ENCODE measurements around the gene DTNA.

DTNA gene

GRCh38 chr18:34702814-34703213 is 7.3 kb upstream of the DTNA start:
- no peaks in the 10 kb centered on the region for H3K27me3 ChIP-seq (ENCODE audit: control insufficient read depth in 1 of 2, insufficient read depth in 1 of 2, low read length in 2 of 2)
- H2AK5ac ChIP-seq (ENCODE audit: low read length, severe bottlenecking) = no peak overlapping the region
- no peak overlapping the region for H3K18ac ChIP-seq (ENCODE audit: low read depth in 1 of 2, low read length in 2 of 2)
- H4K8ac ChIP-seq (ENCODE audit: low read length) = no peak overlapping the region
- no peak overlapping the region for H2BK15ac ChIP-seq (ENCODE audit: low read depth, poor library complexity, severe bottlenecking)
- no peak overlapping the region for H3K4me3 ChIP-seq (ENCODE audit: insufficient read depth in 1 of 2, low read depth in 1 of 2, low read length in 2 of 2)
- no peak overlapping the region for H3K4ac ChIP-seq (ENCODE audit: low read depth in 1 of 2, low read length in 2 of 2)
- H2AFZ ChIP-seq (ENCODE audit: low read depth, low read length) = no peak overlapping the region
- no peaks in the 10 kb centered on the region for H3K9me3 ChIP-seq (ENCODE audit: control insufficient read depth, low read length)
- H2BK12ac ChIP-seq (ENCODE audit: low read length in 2 of 2) = no peak overlapping the region
- H4K91ac ChIP-seq (ENCODE audit: low read length) = no peak overlapping the region
- H3K79me1 ChIP-seq (replicated peaks; ENCODE audit: low read length, poor library complexity, severe bottlenecking) = no peaks in the 10 kb centered on the region
- no peaks in the 10 kb centered on the region for H3K4me1 ChIP-seq (ENCODE audit: control insufficient read depth, insufficient read depth, low read depth, low read length)
- no peak overlapping the region for H2BK5ac ChIP-seq (ENCODE audit: low read depth, low read length, poor library complexity, severe bottlenecking)
- no CpG with 5 or more reads among the region's 3 CpGs for WGBS
- no peak overlapping the region for H3K9ac ChIP-seq (ENCODE audit: low read length)
- no peak overlapping the region for H3K27ac ChIP-seq (ENCODE audit: low read length, poor library complexity, severe bottlenecking)
- no peak overlapping the region for H3K14ac ChIP-seq (ENCODE audit: low read length in 2 of 2)
- H3K23ac ChIP-seq (ENCODE audit: low read length in 2 of 2) = no peak overlapping the region
- H2BK120ac ChIP-seq (ENCODE audit: low read depth, low read length) = no peak overlapping the region
- no peak for DNase-seq
- no peaks in the 10 kb centered on the region for H3K36me3 ChIP-seq (ENCODE audit: control insufficient read depth in 1 of 2, insufficient read depth in 2 of 2, low read depth in 1 of 2, low read length in 2 of 2)
- H3K4me2 ChIP-seq (ENCODE audit: low read length, poor library complexity, severe bottlenecking) = no peak overlapping the region

GRCh38 chr18:34704074-34704473 is 6.0 kb upstream of the DTNA start:
- Histone ChIP-seq H3K27me3 (ENCODE audit: control insufficient read depth in 1 of 2, insufficient read depth in 1 of 2, low read length in 2 of 2) (no peaks in the 10 kb centered on the region), H3K18ac (ENCODE audit: low read depth in 1 of 2, low read length in 2 of 2) (no peak overlapping the region), H3K27ac (ENCODE audit: low read length, poor library complexity, severe bottlenecking) (no peak overlapping the region), H3K4ac (ENCODE audit: low read depth in 1 of 2, low read length in 2 of 2) (no peak overlapping the region), H3K9me3 (ENCODE audit: control insufficient read depth, low read length) (no peaks in the 10 kb centered on the region), H3K79me1 (replicated peaks; ENCODE audit: low read length, poor library complexity, severe bottlenecking) (no peaks in the 10 kb centered on the region), H2BK15ac (ENCODE audit: low read depth, poor library complexity, severe bottlenecking) (no peak overlapping the region), H2BK12ac (ENCODE audit: low read length in 2 of 2) (no peak overlapping the region), H3K36me3 (ENCODE audit: control insufficient read depth in 1 of 2, insufficient read depth in 2 of 2, low read depth in 1 of 2, low read length in 2 of 2) (no peaks in the 10 kb centered on the region), H3K4me1 (ENCODE audit: control insufficient read depth, insufficient read depth, low read depth, low read length) (no peaks in the 10 kb centered on the region), H2BK120ac (ENCODE audit: low read depth, low read length) (no peak overlapping the region), H2AK5ac (ENCODE audit: low read length, severe bottlenecking) (no peak overlapping the region), H3K14ac (ENCODE audit: low read length in 2 of 2) (no peak overlapping the region), H2BK5ac (ENCODE audit: low read depth, low read length, poor library complexity, severe bottlenecking) (no peak overlapping the region), H4K91ac (ENCODE audit: low read length) (no peak overlapping the region), H3K23ac (ENCODE audit: low read length in 2 of 2) (no peak overlapping the region), H3K4me3 (ENCODE audit: insufficient read depth in 1 of 2, low read depth in 1 of 2, low read length in 2 of 2) (no peak overlapping the region), H4K8ac (ENCODE audit: low read length) (no peak overlapping the region), H3K9ac (ENCODE audit: low read length) (no peak overlapping the region), H2AFZ (ENCODE audit: low read depth, low read length) (no peak overlapping the region), H3K4me2 (ENCODE audit: low read length, poor library complexity, severe bottlenecking) (no peak overlapping the region)
- DNase-seq = no peak
- 90% methylated on average over 1 of the region's 1 CpG for WGBS

- no peak overlapping the region for H2BK12ac ChIP-seq (ENCODE audit: low read length in 2 of 2)
- H3K4me3 ChIP-seq (ENCODE audit: insufficient read depth in 1 of 2, low read depth in 1 of 2, low read length in 2 of 2) = no peak overlapping the region
- no peak overlapping the region for H3K4me2 ChIP-seq (ENCODE audit: low read length, poor library complexity, severe bottlenecking)
- H2AK5ac ChIP-seq (ENCODE audit: low read length, severe bottlenecking) = no peak overlapping the region
- no peak overlapping the region for H3K18ac ChIP-seq (ENCODE audit: low read depth in 1 of 2, low read length in 2 of 2)
- H4K8ac ChIP-seq (ENCODE audit: low read length) = no peak overlapping the region
- peaks cover 2% of the 10 kb centered on the region for H3K4me1 ChIP-seq (ENCODE audit: control insufficient read depth, insufficient read depth, low read depth, low read length)
- H3K9me3 ChIP-seq (ENCODE audit: control insufficient read depth, low read length) = no peaks in the 10 kb centered on the region
- no peaks in the 10 kb centered on the region for H3K79me1 ChIP-seq (replicated peaks; ENCODE audit: low read length, poor library complexity, severe bottlenecking)
- no peak overlapping the region for H3K23ac ChIP-seq (ENCODE audit: low read length in 2 of 2)
- H2BK15ac ChIP-seq (ENCODE audit: low read depth, poor library complexity, severe bottlenecking) = no peak overlapping the region
- no peaks in the 10 kb centered on the region for H3K36me3 ChIP-seq (ENCODE audit: control insufficient read depth in 1 of 2, insufficient read depth in 2 of 2, low read depth in 1 of 2, low read length in 2 of 2)
- no peak for DNase-seq
- no peak overlapping the region for H2BK120ac ChIP-seq (ENCODE audit: low read depth, low read length)
- H3K27me3 ChIP-seq (ENCODE audit: control insufficient read depth in 1 of 2, insufficient read depth in 1 of 2, low read length in 2 of 2) = no peaks in the 10 kb centered on the region
- WGBS = 87% methylated on average over 2 of the region's 2 CpGs
- H3K9ac ChIP-seq (ENCODE audit: low read length) = no peak overlapping the region
- no peak overlapping the region for H3K4ac ChIP-seq (ENCODE audit: low read depth in 1 of 2, low read length in 2 of 2)
- no peak overlapping the region for H2AFZ ChIP-seq (ENCODE audit: low read depth, low read length)
- H3K27ac ChIP-seq (ENCODE audit: low read length, poor library complexity, severe bottlenecking) = no peak overlapping the region
- no peak overlapping the region for H4K91ac ChIP-seq (ENCODE audit: low read length)
- H2BK5ac ChIP-seq (ENCODE audit: low read depth, low read length, poor library complexity, severe bottlenecking) = no peak overlapping the region
- no peak overlapping the region for H3K14ac ChIP-seq (ENCODE audit: low read length in 2 of 2)
Observed at GRCh38 chr18:34704823-34705222, 5.3 kb upstream of the DTNA start.

GRCh38 chr18:34707670-34708069 is 2.4 kb upstream of the DTNA start:
- Histone ChIP-seq H2BK15ac (ENCODE audit: low read depth, poor library complexity, severe bottlenecking) (no peak overlapping the region), H4K91ac (ENCODE audit: low read length) (no peak overlapping the region), H3K36me3 (ENCODE audit: control insufficient read depth in 1 of 2, insufficient read depth in 2 of 2, low read depth in 1 of 2, low read length in 2 of 2) (no peaks in the 10 kb centered on the region), H3K4me1 (ENCODE audit: control insufficient read depth, insufficient read depth, low read depth, low read length) (peaks cover 2% of the 10 kb centered on the region), H3K27me3 (ENCODE audit: control insufficient read depth in 1 of 2, insufficient read depth in 1 of 2, low read length in 2 of 2) (no peaks in the 10 kb centered on the region), H2AK5ac (ENCODE audit: low read length, severe bottlenecking) (no peak overlapping the region), H2BK12ac (ENCODE audit: low read length in 2 of 2) (no peak overlapping the region), H4K8ac (ENCODE audit: low read length) (no peak overlapping the region), H3K27ac (ENCODE audit: low read length, poor library complexity, severe bottlenecking) (peak overlapping the region; percentile 90), H3K79me1 (replicated peaks; ENCODE audit: low read length, poor library complexity, severe bottlenecking) (no peaks in the 10 kb centered on the region), H2BK120ac (ENCODE audit: low read depth, low read length) (no peak overlapping the region), H3K23ac (ENCODE audit: low read length in 2 of 2) (no peak overlapping the region), H3K9me3 (ENCODE audit: control insufficient read depth, low read length) (no peaks in the 10 kb centered on the region), H3K9ac (ENCODE audit: low read length) (peak overlapping the region; percentile 99), H3K4ac (ENCODE audit: low read depth in 1 of 2, low read length in 2 of 2) (no peak overlapping the region), H3K4me2 (ENCODE audit: low read length, poor library complexity, severe bottlenecking) (peak overlapping the region; percentile 22), H3K4me3 (ENCODE audit: insufficient read depth in 1 of 2, low read depth in 1 of 2, low read length in 2 of 2) (peak overlapping the region in 1 of 2 experiments; percentile 52), H2AFZ (ENCODE audit: low read depth, low read length) (no peak overlapping the region), H2BK5ac (ENCODE audit: low read depth, low read length, poor library complexity, severe bottlenecking) (no peak overlapping the region), H3K18ac (ENCODE audit: low read depth in 1 of 2, low read length in 2 of 2) (no peak overlapping the region), H3K14ac (ENCODE audit: low read length in 2 of 2) (no peak overlapping the region)
- DNase-seq = peak; percentile 95
- WGBS = 0% methylated on average over 2 of the region's 4 CpGs
